Activated gamma-delta T cell treated with anti-CD3 and anti-CD28 coated beads, Interleukin-2, amount 50 U/mL, for 16 hours (primary cell): ENCODE measurements around the gene TASP1.

Experiments
- DNase-seq: peaks from one replicate; pipeline ENCODE4 v3.0.0-alpha.2; 2020; ENCODE audit warnings: low read depth

TASP1 gene

GRCh38 chr20:13436530-13436929, 202.2 kb downstream of the TASP1 start:
- DNase-seq: no peak

- DNase-seq: no peak
These were observed 206.6 kb downstream of the TASP1 start for GRCh38 chr20:13432126-13432525.

GRCh38 chr20:13430346-13431002, 208.3 kb downstream of the TASP1 start:
- no peak for DNase-seq

GRCh38 chr20:13428684-13429083, 210.0 kb downstream of the TASP1 start:
- DNase-seq: no peak

DNA sequence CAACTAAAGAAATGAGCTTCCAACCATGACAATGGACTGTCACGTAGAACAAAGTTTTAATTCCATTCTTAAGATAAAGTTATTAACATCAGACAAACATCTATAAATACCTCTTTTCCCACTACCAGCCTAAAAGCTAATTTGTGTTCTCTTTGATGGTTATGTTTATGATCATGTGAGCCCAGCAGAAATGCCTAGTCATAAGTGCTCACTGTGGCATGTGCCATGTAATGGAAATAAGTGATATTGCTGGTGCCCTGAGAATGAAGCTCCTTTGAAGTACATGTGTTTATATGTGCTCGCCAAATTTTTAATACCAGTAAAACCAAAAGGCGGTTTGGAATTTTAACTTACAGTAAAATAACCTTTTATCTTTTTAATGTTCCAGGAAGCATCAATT, 211.9 kb downstream of the TASP1 start:
- DNase-seq: no peak

- no peak for DNase-seq
These were observed 213.2 kb downstream of the TASP1 start for GRCh38 chr20:13425381-13426135.

DNA sequence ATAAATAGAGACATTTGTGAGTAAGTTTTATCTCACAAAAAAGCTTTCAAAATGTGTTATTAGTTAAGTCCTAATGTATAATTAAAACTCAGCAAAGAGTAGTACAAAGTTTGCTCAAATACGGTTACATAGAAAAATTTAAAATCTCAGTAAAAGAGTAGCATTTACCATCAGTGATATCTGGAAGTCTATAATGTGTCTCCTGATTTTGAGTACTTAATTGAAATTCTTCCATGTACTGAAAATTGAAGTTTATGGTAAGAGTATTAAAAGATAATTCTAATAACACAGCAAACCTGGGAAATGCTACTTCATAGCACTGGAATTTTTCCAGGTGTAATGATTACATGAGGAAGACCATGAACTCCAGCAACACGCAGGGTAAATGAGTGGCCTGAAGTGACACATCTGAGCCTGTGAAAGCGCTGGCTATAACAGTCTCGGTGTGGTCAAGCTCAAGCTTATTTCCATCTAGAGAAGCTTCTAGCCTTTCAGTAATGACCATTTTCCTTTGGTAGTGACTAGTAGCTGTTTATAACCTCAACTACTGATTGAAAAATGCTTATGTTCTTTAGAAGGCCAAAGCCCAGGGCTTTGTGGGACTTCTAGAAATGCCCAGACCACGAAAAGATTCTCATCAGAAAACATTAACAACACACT, 214.4 kb downstream of the TASP1 start:
- DNase-seq: no peak

- DNase-seq: no peak
These were observed 215.1 kb downstream of the TASP1 start for GRCh38 chr20:13423472-13424173.

- no peak for DNase-seq
These were observed 216.1 kb downstream of the TASP1 start for GRCh38 chr20:13422637-13423036.

- DNase-seq: no peak
These were observed 218.1 kb downstream of the TASP1 start for GRCh38 chr20:13420625-13421024.

DNA sequence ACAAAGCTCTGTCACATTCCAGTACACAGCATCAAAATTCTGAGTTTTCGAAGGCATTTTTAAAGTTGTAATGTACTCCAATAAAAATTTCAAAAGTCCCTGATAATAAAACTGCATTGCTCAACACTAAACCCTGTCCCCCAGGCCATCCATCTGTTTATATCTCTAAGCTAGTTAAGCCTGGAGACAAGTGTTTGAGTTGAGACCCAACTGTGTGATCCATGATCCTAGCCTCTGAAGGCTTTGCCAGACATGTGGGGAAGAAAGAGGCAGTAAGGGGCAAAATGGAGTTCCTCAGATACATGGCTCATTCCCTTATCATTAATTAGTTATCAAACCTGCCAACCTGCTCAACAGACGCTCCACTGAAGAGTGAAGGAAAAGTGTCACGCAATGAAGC, 219.3 kb downstream of the TASP1 start:
- DNase-seq: no peak

- no peak for DNase-seq
These were observed 220.2 kb downstream of the TASP1 start for GRCh38 chr20:13418263-13419229.

- no peak for DNase-seq
These were observed 222.2 kb downstream of the TASP1 start for GRCh38 chr20:13416531-13416930.

- no peak for DNase-seq
These were observed 225.8 kb downstream of the TASP1 start for GRCh38 chr20:13412806-13413445.

DNA sequence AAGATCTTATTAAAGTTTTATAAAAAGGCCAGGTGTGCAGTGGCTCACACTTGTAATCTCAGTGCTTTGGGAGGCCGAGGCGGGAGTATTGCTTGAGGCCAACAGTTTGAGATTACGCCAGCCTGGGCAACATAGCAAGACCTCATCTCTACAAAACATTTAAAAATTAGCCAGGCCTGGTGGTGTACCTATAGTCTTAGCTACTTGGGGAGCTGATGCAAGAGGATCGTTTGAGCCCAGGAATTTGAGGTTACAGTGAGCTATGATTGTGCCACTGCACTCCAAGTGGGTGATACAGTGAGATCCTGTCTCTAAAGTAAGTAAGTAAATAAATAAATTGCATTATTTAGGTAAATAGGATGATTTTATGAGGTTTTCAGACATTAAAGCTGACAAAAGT, 234.4 kb downstream of the TASP1 start:
- no peak for DNase-seq

- no peak for DNase-seq
These were observed 235.3 kb downstream of the TASP1 start for GRCh38 chr20:13403453-13403852.

- DNase-seq: no peak
These were observed 235.7 kb downstream of the TASP1 start for GRCh38 chr20:13402986-13403385.

DNA sequence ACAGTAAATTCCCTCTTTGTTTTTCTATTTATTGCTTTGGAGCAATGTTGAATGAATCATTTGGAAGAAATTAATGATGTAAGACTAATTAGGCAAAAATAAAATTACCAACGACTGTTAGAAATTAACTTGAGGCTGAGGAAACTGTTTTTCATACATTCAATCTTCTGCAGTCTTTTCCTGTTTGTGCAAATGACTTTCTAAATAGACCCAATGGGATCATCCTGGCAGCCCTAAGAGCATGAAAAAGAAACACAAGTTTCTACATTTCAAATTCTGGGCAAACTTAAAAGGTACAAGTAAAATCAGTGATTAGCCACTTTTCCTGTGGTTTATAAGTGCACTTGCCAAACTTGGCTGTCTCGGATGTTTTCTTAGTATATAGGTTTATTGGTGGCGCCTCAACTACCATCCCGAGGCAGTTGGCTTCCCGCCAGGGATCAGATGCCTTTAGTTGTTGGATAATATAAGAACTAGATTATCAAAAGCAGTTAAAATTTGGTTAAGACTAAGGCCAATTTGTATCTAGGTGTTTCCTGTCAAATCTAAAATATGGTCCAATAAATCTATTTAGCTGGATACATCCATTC, 236.5 kb downstream of the TASP1 start:
- no peak for DNase-seq

GRCh38 chr20:13401596-13401995, 237.1 kb downstream of the TASP1 start:
- DNase-seq: no peak

DNA sequence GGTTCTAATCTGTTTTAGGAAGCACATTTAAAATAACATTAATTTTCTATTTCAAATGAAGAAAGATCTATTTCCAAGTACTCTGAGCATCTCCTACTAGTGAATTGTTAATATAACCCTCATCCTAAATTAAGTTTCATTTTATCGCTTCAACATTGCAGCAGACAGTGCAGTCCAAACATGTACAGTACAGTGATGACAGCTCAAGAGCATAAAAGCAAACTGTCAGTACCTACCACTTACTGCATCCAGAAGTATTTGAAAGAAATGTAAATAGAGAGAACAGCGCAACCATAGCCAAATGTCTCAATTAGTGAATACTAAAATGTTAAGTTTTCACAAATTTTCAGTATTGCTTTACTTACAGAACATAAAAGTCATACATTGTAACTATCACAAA, 238.3 kb downstream of the TASP1 start:
- no peak for DNase-seq

GRCh38 chr20:13397300-13397724, 241.4 kb downstream of the TASP1 start:
- DNase-seq: no peak
